HEK293 (cell line): ENCODE data around the gene TMEM259.
A peak's percentile ranks its signal among the peaks of the same experiment; 100 is the strongest.

Source experiments
- BCL11A ChIP-seq: fragments of 450-650 bp; formaldehyde crosslinking; IDR thresholded peaks from 2 replicates; pipeline ENCODE4 v1.5.1; 2016; ENCODE audit warnings: low read depth, missing biosample characterization, missing genetic modification characterization
- FEZF1 ChIP-seq: fragments of 450-650 bp; formaldehyde crosslinking; IDR thresholded peaks from 2 replicates; pipeline ENCODE4 v1.5.1; 2016; ENCODE audit warnings: missing biosample characterization, missing genetic modification characterization
- HOXA7 ChIP-seq: sonication (generic); formaldehyde crosslinking; IDR thresholded peaks from 2 replicates; pipeline ENCODE4 v1.8.1; 2022; ENCODE audit warnings: missing genetic modification reagents, borderline replicate concordance
- KLF8 ChIP-seq: fragments of 450-650 bp; formaldehyde crosslinking; IDR thresholded peaks from 2 replicates; pipeline ENCODE4 v1.5.1; 2016; ENCODE audit warnings: missing biosample characterization, missing genetic modification characterization
- KLF9 ChIP-seq: fragments of 450-650 bp; formaldehyde crosslinking; IDR thresholded peaks from 2 replicates; pipeline ENCODE4 v1.5.1; 2016; ENCODE audit warnings: missing biosample characterization, missing genetic modification characterization, low read depth
- PRDM1 ChIP-seq: fragments of 450-650 bp; formaldehyde crosslinking; IDR thresholded peaks from 2 replicates; pipeline ENCODE4; 2016; ENCODE audit warnings: missing biosample characterization, missing genetic modification characterization
- SP7 ChIP-seq: fragments of 450-650 bp; formaldehyde crosslinking; IDR thresholded peaks from 2 replicates; pipeline ENCODE4 v1.5.1; 2016; ENCODE audit warnings: missing biosample characterization, missing genetic modification characterization
- YY1 ChIP-seq: fragments of 450-650 bp; formaldehyde crosslinking; IDR thresholded peaks from 2 replicates; pipeline ENCODE4 v1.5.1; 2018; ENCODE audit warnings: missing biosample characterization, missing genetic modification characterization
- ZBTB7A ChIP-seq: fragments of 450-650 bp; formaldehyde crosslinking; IDR thresholded peaks from 2 replicates; pipeline ENCODE4 v1.5.1; 2016; ENCODE audit warnings: low read depth, missing biosample characterization, missing genetic modification characterization
- ZFHX2 ChIP-seq: fragments of 450-650 bp; formaldehyde crosslinking; conservative IDR thresholded peaks from 2 replicates; pipeline ENCODE4 v1.5.1; 2016; ENCODE audit warnings: missing biosample characterization, missing genetic modification characterization
- ZFP3 ChIP-seq: fragments of 450-650 bp; formaldehyde crosslinking; IDR thresholded peaks from 2 replicates; pipeline ENCODE4 v1.5.1; 2016; ENCODE audit warnings: low read depth, missing biosample characterization, missing genetic modification characterization
- ZFP69B ChIP-seq: fragments of 450-650 bp; formaldehyde crosslinking; IDR thresholded peaks from 2 replicates; pipeline ENCODE4 v1.5.1; 2016; ENCODE audit warnings: missing biosample characterization, missing genetic modification characterization
- ZNF133 ChIP-seq: fragments of 450-650 bp; formaldehyde crosslinking; IDR thresholded peaks from 2 replicates; pipeline ENCODE4 v1.5.1; 2016; ENCODE audit warnings: missing biosample characterization, missing genetic modification characterization
- ZNF174 ChIP-seq: fragments of 450-650 bp; formaldehyde crosslinking; IDR thresholded peaks from 2 replicates; pipeline ENCODE4 v1.5.0; 2017; ENCODE audit warnings: missing biosample characterization, mild to moderate bottlenecking, missing genetic modification characterization
- ZNF19 ChIP-seq: fragments of 450-650 bp; formaldehyde crosslinking; IDR thresholded peaks from 2 replicates; pipeline ENCODE4; 2016; ENCODE audit warnings: missing biosample characterization, missing genetic modification characterization, low read depth
- ZNF221 ChIP-seq: fragments of 450-650 bp; formaldehyde crosslinking; IDR thresholded peaks from 2 replicates; pipeline ENCODE4 v1.5.1; 2017; ENCODE audit warnings: missing biosample characterization, missing genetic modification characterization, borderline replicate concordance
- ZNF239 ChIP-seq: fragments of 450-650 bp; formaldehyde crosslinking; IDR thresholded peaks from 2 replicates; pipeline ENCODE4 v1.5.1; 2016; ENCODE audit warnings: missing biosample characterization, missing genetic modification characterization
- ZNF248 ChIP-seq: fragments of 450-650 bp; formaldehyde crosslinking; IDR thresholded peaks from 2 replicates; pipeline ENCODE4 v1.5.1; 2017; ENCODE audit warnings: missing biosample characterization, missing genetic modification characterization
- ZNF274 ChIP-seq, 2 experiments: fragments of 200-500 bp in 1 of 2; fragments of 450-650 bp in 1 of 2; sonication (Bioruptor generic) in 1 of 2; formaldehyde crosslinking in 1 of 2; IDR thresholded peaks; 2 replicates each; pipeline versions ENCODE4 v1.5.1 to v1.6.1; 2014 to 2016; ENCODE audit warnings: borderline replicate concordance in 1 of 2, inconsistent platforms in 1 of 2, low read length in 1 of 2, missing biosample characterization in 1 of 2, missing genetic modification characterization in 1 of 2
- ZNF280C ChIP-seq: fragments of 450-650 bp; formaldehyde crosslinking; IDR thresholded peaks from 2 replicates; pipeline ENCODE4 v1.5.1; 2016; ENCODE audit warnings: missing biosample characterization, missing genetic modification characterization
- ZNF311 ChIP-seq: fragments of 450-650 bp; formaldehyde crosslinking; IDR thresholded peaks from 2 replicates; pipeline ENCODE4 v1.5.1; 2017; ENCODE audit warnings: missing biosample characterization, missing genetic modification characterization, borderline replicate concordance
- ZNF404 ChIP-seq: fragments of 450-650 bp; formaldehyde crosslinking; IDR thresholded peaks from 2 replicates; pipeline ENCODE4 v1.5.1; 2017; ENCODE audit warnings: missing biosample characterization, missing genetic modification characterization
- ZNF423 ChIP-seq: fragments of 450-650 bp; formaldehyde crosslinking; IDR thresholded peaks from 2 replicates; pipeline ENCODE4 v1.5.1; 2016; ENCODE audit warnings: missing biosample characterization, missing genetic modification characterization
- ZNF433 ChIP-seq: fragments of 450-650 bp; formaldehyde crosslinking; IDR thresholded peaks from 2 replicates; pipeline ENCODE4 v1.5.1; 2016; ENCODE audit warnings: missing biosample characterization, missing genetic modification characterization, low read depth
- ZNF544 ChIP-seq: fragments of 450-650 bp; formaldehyde crosslinking; IDR thresholded peaks from 2 replicates; pipeline ENCODE4 v1.5.0; 2017; ENCODE audit warnings: missing biosample characterization, missing genetic modification characterization
- ZNF555 ChIP-seq: fragments of 450-650 bp; formaldehyde crosslinking; conservative IDR thresholded peaks from 2 replicates; pipeline ENCODE4 v1.5.1; 2017; ENCODE audit warnings: missing biosample characterization, mild to moderate bottlenecking, missing genetic modification characterization, inconsistent platforms
- ZNF558 ChIP-seq: fragments of 450-650 bp; formaldehyde crosslinking; IDR thresholded peaks from 2 replicates; pipeline ENCODE4 v1.5.1; 2016; ENCODE audit warnings: missing biosample characterization, missing genetic modification characterization
- ZNF677 ChIP-seq: fragments of 450-650 bp; IDR thresholded peaks from 2 replicates; pipeline ENCODE4 v1.5.0; 2018; ENCODE audit warnings: missing biosample characterization, mild to moderate bottlenecking, missing genetic modification characterization, moderate library complexity
- ZNF791 ChIP-seq: fragments of 450-650 bp; formaldehyde crosslinking; IDR thresholded peaks from 2 replicates; pipeline ENCODE4 v1.5.1; 2016; ENCODE audit warnings: missing biosample characterization, missing genetic modification characterization
- ZNF792 ChIP-seq: fragments of 450-650 bp; formaldehyde crosslinking; IDR thresholded peaks from 2 replicates; pipeline ENCODE4 v1.5.1; 2016; ENCODE audit warnings: missing biosample characterization, missing genetic modification characterization
- ZSCAN30 ChIP-seq: fragments of 450-650 bp; IDR thresholded peaks from 2 replicates; pipeline ENCODE4 v1.5.1; 2018; ENCODE audit warnings: missing biosample characterization, mild to moderate bottlenecking, missing genetic modification characterization, moderate library complexity
- TF ChIP-seq, protein P1 (sequence below): fragments of 450-650 bp; formaldehyde crosslinking; IDR thresholded peaks from 2 replicates; pipeline ENCODE4 v1.5.1; 2017; ENCODE audit warnings: missing biosample characterization, missing genetic modification characterization
- TF ChIP-seq, protein P2 (sequence below): fragments of 450-650 bp; formaldehyde crosslinking; IDR thresholded peaks from 2 replicates; pipeline ENCODE4 v1.5.1; 2017; ENCODE audit warnings: missing biosample characterization, missing genetic modification characterization

TMEM259 gene

DNA sequence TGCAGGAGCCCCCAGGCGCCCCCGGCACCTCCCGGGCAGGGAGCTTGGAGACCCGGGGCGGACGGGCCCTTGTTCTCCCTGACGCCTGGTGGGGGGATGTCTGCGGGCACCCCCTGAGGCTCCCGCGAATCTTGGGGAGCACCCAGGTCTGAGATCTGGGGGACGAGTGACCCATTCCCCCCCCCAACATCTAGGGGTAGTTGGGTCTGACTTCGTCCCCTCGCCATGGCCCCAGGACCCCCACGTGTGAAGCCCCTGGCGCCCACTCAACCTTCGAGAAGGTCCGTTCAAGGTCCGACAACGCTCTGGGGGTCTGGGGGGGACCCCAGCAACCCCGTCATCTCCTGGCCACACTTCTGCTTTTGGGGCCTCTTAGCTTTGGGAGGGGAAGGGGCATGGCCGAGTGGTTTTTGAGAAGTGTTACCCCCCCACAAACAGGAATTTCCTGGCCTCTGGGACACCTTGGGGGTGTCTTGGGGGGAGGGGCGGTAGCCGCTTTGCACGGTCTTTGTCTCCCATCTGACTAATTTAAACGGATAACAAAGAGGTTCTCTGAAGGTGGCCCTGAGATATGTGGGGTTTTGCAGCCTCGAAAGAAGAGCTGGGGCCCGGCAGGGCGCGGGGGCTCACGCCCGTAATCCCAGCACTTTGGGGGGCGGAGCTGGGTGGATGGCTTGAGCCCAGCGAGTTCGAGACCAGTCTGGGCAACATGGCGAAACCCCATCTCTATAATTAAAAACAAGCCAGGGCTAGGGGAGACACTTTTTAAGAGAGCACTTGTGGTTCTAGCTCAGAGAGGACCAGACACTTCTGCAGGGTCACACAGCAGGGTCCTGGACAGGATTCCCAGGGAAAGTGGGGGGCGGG is 6.1 kb upstream of the TMEM259 start (continued):
- TF ChIP-seq SP7 (tag by site-specific recombination), result 0 out of 2 replicates have a peak, but pooled peaks have one; percentile 15
- peak; percentile 24; the same call in 1 of the 2 replicates for TF ChIP-seq KLF9 (tag by site-specific recombination)
- no peak for TF ChIP-seq ZNF544 (tag by site-specific recombination)
- TF ChIP-seq ZNF221 (tag by site-specific recombination), result no peak
- no peak for TF ChIP-seq ZNF677 (tag by site-specific recombination)
- TF ChIP-seq ZNF311 (tag by site-specific recombination), result no peak
- TF ChIP-seq ZNF239, result no peak
- TF ChIP-seq, protein P1, sequence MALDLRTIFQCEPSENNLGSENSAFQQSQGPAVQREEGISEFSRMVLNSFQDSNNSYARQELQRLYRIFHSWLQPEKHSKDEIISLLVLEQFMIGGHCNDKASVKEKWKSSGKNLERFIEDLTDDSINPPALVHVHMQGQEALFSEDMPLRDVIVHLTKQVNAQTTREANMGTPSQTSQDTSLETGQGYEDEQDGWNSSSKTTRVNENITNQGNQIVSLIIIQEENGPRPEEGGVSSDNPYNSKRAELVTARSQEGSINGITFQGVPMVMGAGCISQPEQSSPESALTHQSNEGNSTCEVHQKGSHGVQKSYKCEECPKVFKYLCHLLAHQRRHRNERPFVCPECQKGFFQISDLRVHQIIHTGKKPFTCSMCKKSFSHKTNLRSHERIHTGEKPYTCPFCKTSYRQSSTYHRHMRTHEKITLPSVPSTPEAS (tag by site-specific recombination), result no peak
- peak; percentile 79 for TF ChIP-seq ZBTB7A
- TF ChIP-seq PRDM1 (tag by site-specific recombination), result no peak
- no peak for TF ChIP-seq ZNF792
- TF ChIP-seq ZSCAN30 (tag by site-specific recombination), result no peak
- no peak for TF ChIP-seq ZNF423 (tag by site-specific recombination)
- TF ChIP-seq ZFHX2, result no peak
- no peak for TF ChIP-seq ZNF274 (IDR thresholded peaks at IDR 0.05; ENCODE audit: low read length)
- no peak for TF ChIP-seq ZNF274 (tag by site-specific recombination; IDR thresholded peaks at IDR 0.05; ENCODE audit: borderline replicate concordance)
- TF ChIP-seq ZNF555 (tag by site-specific recombination), result no peak
- TF ChIP-seq ZNF558 (tag by site-specific recombination), result no peak
- peak; percentile 34; the same call in 1 of the 2 replicates for TF ChIP-seq ZFP3 (tag by site-specific recombination)
- no peak for TF ChIP-seq ZNF174 (tag by site-specific recombination)
- TF ChIP-seq ZNF791, result no peak
- TF ChIP-seq KLF8, result peak; percentile 76; the same call in 1 of the 2 replicates
- TF ChIP-seq BCL11A (tag by site-specific recombination), result no peak
- no peak for TF ChIP-seq ZNF19 (tag by site-specific recombination)
- TF ChIP-seq ZNF404 (tag by site-specific recombination), result no peak
- no peak; the same call in 1 of the 2 replicates for TF ChIP-seq ZNF433
- no peak for TF ChIP-seq HOXA7
- no peak for TF ChIP-seq ZNF133 (tag by site-specific recombination)
- no peak for TF ChIP-seq ZFP69B (tag by site-specific recombination)
- TF ChIP-seq YY1 (tag by site-specific recombination), result no peak
- no peak for TF ChIP-seq ZNF280C (tag by site-specific recombination)
- TF ChIP-seq ZNF248, result no peak
- TF ChIP-seq, protein P2, sequence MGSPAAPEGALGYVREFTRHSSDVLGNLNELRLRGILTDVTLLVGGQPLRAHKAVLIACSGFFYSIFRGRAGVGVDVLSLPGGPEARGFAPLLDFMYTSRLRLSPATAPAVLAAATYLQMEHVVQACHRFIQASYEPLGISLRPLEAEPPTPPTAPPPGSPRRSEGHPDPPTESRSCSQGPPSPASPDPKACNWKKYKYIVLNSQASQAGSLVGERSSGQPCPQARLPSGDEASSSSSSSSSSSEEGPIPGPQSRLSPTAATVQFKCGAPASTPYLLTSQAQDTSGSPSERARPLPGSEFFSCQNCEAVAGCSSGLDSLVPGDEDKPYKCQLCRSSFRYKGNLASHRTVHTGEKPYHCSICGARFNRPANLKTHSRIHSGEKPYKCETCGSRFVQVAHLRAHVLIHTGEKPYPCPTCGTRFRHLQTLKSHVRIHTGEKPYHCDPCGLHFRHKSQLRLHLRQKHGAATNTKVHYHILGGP, result no peak
- TF ChIP-seq FEZF1 (tag by site-specific recombination), result no peak
